OCI-LY1 (cell line): ENCODE data around the gene NEMF.

ENCODE experiments used
- EZH2 ChIP-seq: fragments of 200-600 bp; sonication (generic), shearing (Covaris generic); IDR thresholded peaks from 2 replicates; pipeline ENCODE4 v1.8.0; 2017; ENCODE audit warnings: borderline replicate concordance, mixed run types, mild to moderate bottlenecking, antibody characterized with exemption, low read length, moderate library complexity, mixed read lengths
- TF ChIP-seq, protein P1 (sequence below): fragments of 200-600 bp; sonication (generic), shearing (Covaris generic); IDR thresholded peaks from 2 replicates; pipeline ENCODE4 v1.5.1; 2017; ENCODE audit warnings: mild to moderate bottlenecking, antibody characterized with exemption, low read length, moderate library complexity, mixed read lengths

DNA sequence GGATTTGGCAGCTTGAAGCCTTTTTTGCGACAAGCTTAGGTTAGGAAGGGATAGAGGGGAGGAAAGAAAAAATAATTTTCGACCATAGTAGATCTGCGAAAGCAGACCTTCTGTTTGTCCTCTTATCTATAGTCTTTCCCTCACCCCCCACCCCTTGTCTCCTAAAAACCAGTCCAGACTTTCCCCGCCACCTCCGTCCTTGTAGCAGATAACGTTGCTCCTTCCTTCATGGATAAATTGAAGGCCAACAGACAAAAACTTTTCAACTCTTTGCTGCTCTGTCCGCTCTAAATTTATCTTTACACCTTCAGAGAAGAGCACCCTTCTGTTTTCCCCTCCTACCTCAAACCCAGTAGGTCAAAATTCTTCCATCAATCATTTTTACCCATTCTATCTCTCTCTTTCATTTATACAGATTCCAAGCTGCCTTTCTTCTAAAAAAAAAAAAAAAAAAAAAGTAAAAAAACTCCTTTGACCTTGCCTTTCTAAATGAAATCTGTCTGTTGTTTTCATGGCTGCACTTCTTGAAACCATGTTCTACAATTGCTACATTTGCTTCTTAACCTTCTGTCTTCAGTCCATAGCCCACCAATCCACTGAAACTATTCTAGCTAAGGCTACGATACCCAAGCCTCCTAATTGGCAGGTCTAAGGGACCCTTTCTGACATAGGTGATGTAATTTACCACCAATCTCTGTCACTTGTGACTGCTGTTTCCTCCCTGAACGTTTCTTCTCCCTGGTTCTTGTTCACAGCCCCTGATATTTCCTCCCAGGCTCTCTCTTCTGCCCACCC, 11.1 kb upstream of the NEMF start:
- TF ChIP-seq, protein P1, sequence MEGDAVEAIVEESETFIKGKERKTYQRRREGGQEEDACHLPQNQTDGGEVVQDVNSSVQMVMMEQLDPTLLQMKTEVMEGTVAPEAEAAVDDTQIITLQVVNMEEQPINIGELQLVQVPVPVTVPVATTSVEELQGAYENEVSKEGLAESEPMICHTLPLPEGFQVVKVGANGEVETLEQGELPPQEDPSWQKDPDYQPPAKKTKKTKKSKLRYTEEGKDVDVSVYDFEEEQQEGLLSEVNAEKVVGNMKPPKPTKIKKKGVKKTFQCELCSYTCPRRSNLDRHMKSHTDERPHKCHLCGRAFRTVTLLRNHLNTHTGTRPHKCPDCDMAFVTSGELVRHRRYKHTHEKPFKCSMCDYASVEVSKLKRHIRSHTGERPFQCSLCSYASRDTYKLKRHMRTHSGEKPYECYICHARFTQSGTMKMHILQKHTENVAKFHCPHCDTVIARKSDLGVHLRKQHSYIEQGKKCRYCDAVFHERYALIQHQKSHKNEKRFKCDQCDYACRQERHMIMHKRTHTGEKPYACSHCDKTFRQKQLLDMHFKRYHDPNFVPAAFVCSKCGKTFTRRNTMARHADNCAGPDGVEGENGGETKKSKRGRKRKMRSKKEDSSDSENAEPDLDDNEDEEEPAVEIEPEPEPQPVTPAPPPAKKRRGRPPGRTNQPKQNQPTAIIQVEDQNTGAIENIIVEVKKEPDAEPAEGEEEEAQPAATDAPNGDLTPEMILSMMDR: no peak
- no peak for TF ChIP-seq EZH2
